Measurements from ENCODE around the gene TRPM8. TPM values are rescaled to one million over a fixed set of nuclear protein-coding genes. Genes with fewer than 3 reads are reported as not detected.

The TRPM8 gene
- total RNA-seq, 1 donor from 2014 or later = not detected

GRCh38 chr2:233912691-233913423 is 4.3 kb upstream of the TRPM8 start:
- DNase-seq (ENCODE audit: low spot score) = peak; percentile 78
- Mint-ChIP-seq H3K27ac (ENCODE audit: unreplicated experiment) (no peak overlapping the region), H3K36me3 (ENCODE audit: low read depth, unreplicated experiment) (no peaks in the 10 kb centered on the region), H3K27me3 (ENCODE audit: unreplicated experiment) (peaks cover 8% of the 10 kb centered on the region), H3K9me3 (ENCODE audit: unreplicated experiment) (no peaks in the 10 kb centered on the region), H3K4me3 (ENCODE audit: unreplicated experiment) (no peak overlapping the region), H3K4me1 (ENCODE audit: unreplicated experiment) (no peaks in the 10 kb centered on the region)
- no peak for TF ChIP-seq CTCF (IDR thresholded peaks at IDR 0.05; ENCODE audit: unreplicated experiment)

- no peak overlapping the region for H3K4me3 Mint-ChIP-seq (ENCODE audit: unreplicated experiment)
- H3K9me3 Mint-ChIP-seq (ENCODE audit: unreplicated experiment) = no peaks in the 10 kb centered on the region
- no peak for DNase-seq (ENCODE audit: low spot score)
- H3K36me3 Mint-ChIP-seq (ENCODE audit: low read depth, unreplicated experiment) = no peaks in the 10 kb centered on the region
- peaks cover 2% of the 10 kb centered on the region for H3K27me3 Mint-ChIP-seq (ENCODE audit: unreplicated experiment)
- H3K4me1 Mint-ChIP-seq (ENCODE audit: unreplicated experiment) = no peaks in the 10 kb centered on the region
- TF ChIP-seq CTCF (IDR thresholded peaks at IDR 0.05; ENCODE audit: unreplicated experiment) = no peak
- H3K27ac Mint-ChIP-seq (ENCODE audit: unreplicated experiment) = no peak overlapping the region
Measured at GRCh38 chr2:233915128-233915527, 2.0 kb upstream of the TRPM8 start.

GRCh38 chr2:233919319-233919718 is 2.1 kb downstream of the TRPM8 start:
- no peaks in the 10 kb centered on the region for H3K36me3 Mint-ChIP-seq (ENCODE audit: low read depth, unreplicated experiment)
- H3K4me1 Mint-ChIP-seq (ENCODE audit: unreplicated experiment) = no peaks in the 10 kb centered on the region
- H3K27ac Mint-ChIP-seq (ENCODE audit: unreplicated experiment) = no peak overlapping the region
- peaks cover 3% of the 10 kb centered on the region for H3K27me3 Mint-ChIP-seq (ENCODE audit: unreplicated experiment)
- H3K4me3 Mint-ChIP-seq (ENCODE audit: unreplicated experiment) = no peak overlapping the region
- no peaks in the 10 kb centered on the region for H3K9me3 Mint-ChIP-seq (ENCODE audit: unreplicated experiment)
- DNase-seq (ENCODE audit: low spot score) = no peak
- no peak for TF ChIP-seq CTCF (IDR thresholded peaks at IDR 0.05; ENCODE audit: unreplicated experiment)

GRCh38 chr2:233919938-233920337 is 2.8 kb downstream of the TRPM8 start:
- peaks cover 3% of the 10 kb centered on the region for H3K27me3 Mint-ChIP-seq (ENCODE audit: unreplicated experiment)
- H3K4me3 Mint-ChIP-seq (ENCODE audit: unreplicated experiment) = no peak overlapping the region
- TF ChIP-seq CTCF (IDR thresholded peaks at IDR 0.05; ENCODE audit: unreplicated experiment) = no peak
- H3K36me3 Mint-ChIP-seq (ENCODE audit: low read depth, unreplicated experiment) = no peaks in the 10 kb centered on the region
- no peaks in the 10 kb centered on the region for H3K4me1 Mint-ChIP-seq (ENCODE audit: unreplicated experiment)
- no peak overlapping the region for H3K27ac Mint-ChIP-seq (ENCODE audit: unreplicated experiment)
- DNase-seq (ENCODE audit: low spot score) = no peak
- H3K9me3 Mint-ChIP-seq (ENCODE audit: unreplicated experiment) = no peaks in the 10 kb centered on the region

GRCh38 chr2:233922471-233922870 is 5.3 kb downstream of the TRPM8 start:
- Mint-ChIP-seq H3K4me1 (ENCODE audit: unreplicated experiment) (no peaks in the 10 kb centered on the region), H3K9me3 (ENCODE audit: unreplicated experiment) (no peaks in the 10 kb centered on the region), H3K36me3 (ENCODE audit: low read depth, unreplicated experiment) (no peaks in the 10 kb centered on the region), H3K4me3 (ENCODE audit: unreplicated experiment) (no peak overlapping the region), H3K27ac (ENCODE audit: unreplicated experiment) (no peak overlapping the region), H3K27me3 (ENCODE audit: unreplicated experiment) (peaks cover 5% of the 10 kb centered on the region)
- TF ChIP-seq CTCF (IDR thresholded peaks at IDR 0.05; ENCODE audit: unreplicated experiment) = no peak
- no peak for DNase-seq (ENCODE audit: low spot score)

Data from endothelial cell (in vitro differentiated cells).